HG03103 (cell line): ENCODE measurements around the gene RSPO3.

Experiments used
- ATAC-seq: cut with Tn5 transposase; IDR thresholded peaks from one replicate; pipeline ENCODE4 v1.9.1; 2021; ENCODE audit warnings: low read depth; ENCODE audit not compliant: unreplicated experiment

RSPO3 gene

GRCh38 chr6:127148511-127148910 is 30.0 kb downstream of the RSPO3 start:
- ATAC-seq = no peak

GRCh38 chr6:127154509-127154908 is 36.0 kb downstream of the RSPO3 start:
- no peak for ATAC-seq

- no peak for ATAC-seq
These were observed 42.0 kb downstream of the RSPO3 start for GRCh38 chr6:127160484-127160883.

- no peak for ATAC-seq
These were observed 44.4 kb downstream of the RSPO3 start for GRCh38 chr6:127162836-127163235.

DNA sequence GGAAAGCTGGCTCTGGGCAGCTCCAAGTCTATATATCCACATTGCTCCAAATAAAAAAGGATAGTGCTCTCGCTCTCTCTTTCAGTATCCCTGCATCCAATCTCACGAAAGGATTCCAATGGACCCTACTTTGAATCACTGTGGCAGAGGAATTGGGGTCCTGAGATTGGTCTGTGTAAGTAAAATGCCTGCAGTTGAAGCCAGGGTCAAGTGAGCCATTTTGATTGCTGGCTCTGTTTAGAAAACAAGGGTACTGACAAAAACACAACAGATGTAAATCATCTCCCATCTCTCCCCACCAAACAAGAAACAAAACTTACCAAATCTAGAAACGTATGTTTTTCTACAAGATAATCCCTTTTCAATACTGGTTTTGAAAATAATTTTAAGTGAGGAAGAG is 45.6 kb downstream of the RSPO3 start:
- no peak for ATAC-seq

- ATAC-seq = no peak
These were observed 46.1 kb downstream of the RSPO3 start for GRCh38 chr6:127164565-127164964.

DNA sequence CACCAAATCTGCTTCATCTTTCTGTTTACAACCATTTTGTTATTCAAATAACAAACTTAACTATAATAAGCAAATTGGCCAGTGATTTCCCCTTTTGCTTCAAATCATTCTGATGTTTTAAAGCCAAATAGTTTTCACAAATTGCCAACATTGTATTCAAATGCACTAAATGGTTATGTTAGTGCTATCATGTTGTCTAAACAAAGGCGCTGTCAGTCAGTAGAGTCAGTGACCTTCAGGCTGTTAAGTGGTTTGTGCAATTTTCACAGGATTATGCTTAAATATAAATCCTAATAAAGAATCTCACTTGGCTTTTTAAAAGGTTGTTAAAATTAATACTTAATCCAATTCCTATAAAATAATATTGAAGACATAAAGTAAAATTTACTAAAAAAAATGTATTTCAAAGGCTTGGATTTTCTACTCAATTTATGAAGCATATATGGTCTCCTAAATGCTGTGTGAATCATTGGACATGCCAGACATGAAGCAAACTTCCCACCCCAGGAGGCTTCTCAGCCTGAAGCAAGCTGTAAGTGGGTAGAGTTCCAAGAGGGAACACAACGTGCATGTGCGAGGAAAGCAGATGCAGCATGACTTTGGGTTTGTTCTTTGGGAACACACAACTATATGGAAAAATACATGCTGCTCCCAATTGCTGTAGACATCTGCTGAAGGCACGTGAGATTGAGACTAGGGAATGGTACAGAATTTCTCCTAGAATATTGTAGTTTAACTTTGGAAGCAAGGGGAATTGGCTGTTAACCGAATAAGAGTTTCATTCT is 54.9 kb downstream of the RSPO3 start:
- no peak for ATAC-seq

DNA sequence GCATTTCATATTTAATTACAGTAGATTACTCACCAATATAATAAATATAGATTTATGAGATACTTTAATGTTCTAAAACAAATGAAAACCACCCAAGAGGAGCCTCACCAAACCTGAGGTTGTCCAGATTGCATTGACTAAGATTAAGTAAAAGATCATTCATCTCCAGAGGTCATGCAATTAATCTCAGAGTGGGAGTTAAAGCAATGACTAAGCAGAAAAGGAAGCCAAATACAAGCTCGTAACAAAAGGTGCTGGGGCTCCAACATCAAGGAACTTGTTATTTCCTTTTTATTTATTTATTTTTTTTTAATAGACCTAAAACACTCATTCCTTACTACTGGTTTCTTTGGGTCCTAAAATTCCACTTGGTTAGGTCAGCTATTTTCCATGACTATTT is 57.7 kb downstream of the RSPO3 start:
- no peak for ATAC-seq

- ATAC-seq = no peak
These were observed 58.8 kb downstream of the RSPO3 start for GRCh38 chr6:127177030-127177922.

- ATAC-seq = no peak
These were observed 59.4 kb downstream of the RSPO3 start for GRCh38 chr6:127177923-127178231.

- no peak for ATAC-seq
These were observed 60.3 kb downstream of the RSPO3 start for GRCh38 chr6:127178746-127179145.

DNA sequence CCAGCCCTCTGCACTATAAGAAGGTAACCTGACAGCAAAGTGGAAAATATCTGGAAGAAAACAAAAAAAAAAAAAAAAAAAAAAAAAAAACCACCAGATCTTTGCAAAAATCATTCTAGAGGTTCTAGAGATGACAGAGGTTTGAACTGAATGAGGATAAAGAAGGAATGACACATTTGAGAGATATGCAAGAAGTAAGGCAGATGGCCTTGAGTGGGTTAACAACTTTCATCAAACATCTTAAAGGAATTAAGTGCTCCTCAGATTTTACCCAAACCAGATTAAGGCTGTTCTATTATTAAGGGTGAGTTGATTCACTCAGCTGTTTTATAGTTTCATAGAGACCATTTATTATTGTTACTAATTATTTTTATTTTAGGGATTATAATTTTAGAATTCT is 62.0 kb downstream of the RSPO3 start:
- ATAC-seq = no peak

- ATAC-seq = no peak
These were observed 64.0 kb downstream of the RSPO3 start for GRCh38 chr6:127182501-127182900.

DNA sequence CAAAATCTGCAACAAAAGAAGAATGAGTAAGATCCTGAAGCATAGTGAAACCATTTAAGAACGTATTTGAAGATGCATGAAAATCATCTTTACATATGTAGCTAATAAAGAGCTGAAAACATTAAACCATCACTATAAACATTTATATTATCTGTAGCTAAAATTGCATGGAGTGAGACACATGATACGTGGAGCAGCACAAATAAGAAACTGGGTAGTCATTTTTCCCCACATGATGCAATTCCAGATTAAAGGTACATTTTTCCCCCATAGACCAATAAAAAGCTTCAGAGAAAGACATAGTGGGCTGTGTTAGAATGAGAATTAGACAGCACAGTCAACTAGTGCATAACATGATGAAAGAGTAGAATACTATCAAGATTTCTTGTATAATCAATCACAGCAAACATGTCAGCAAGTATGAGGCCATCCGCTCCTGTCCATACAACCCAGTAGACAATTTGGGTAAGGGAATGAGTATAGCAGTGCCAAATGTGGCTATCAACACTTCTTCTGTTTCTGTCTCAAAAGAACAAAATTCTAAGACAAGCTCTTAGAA is 67.0 kb downstream of the RSPO3 start:
- ATAC-seq = no peak

DNA sequence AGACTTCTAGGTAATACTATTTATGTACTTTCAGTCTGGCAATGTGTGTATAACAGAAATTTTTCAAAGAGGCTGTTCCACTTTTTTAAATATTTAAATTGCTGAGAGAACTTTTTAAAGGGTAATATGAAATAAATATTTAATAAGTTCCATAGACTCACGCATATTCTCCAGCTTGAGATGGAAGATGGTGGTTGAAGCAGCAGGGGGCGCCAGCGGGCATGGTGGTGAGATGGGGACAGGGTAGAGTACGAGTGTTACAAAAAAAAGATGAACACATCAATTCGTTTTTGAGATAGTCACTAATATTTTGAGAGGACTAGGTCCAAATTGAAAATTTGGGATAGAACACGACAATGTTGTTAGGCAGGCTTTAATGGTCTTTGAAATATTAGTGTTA is 68.4 kb downstream of the RSPO3 start:
- ATAC-seq = peak; percentile 73

DNA sequence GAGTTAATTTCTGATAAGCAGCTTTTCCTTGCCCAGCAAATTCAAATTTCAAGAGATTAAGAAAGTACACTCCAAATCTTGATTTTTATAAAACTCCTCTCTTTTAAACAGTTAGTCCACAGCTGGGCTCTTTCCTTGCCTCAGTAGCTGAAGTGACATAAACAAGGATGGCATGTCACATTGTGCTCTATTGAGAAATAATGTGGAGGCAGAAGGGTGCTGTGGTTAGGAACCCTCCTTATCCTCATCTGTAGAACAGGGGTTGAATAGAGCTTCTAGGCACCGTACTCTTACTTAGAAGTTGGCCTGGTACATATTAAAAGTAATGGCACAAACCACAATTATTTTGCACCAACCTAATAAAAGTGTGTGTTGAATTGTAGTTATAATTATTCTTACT is 70.3 kb downstream of the RSPO3 start:
- no peak for ATAC-seq

DNA sequence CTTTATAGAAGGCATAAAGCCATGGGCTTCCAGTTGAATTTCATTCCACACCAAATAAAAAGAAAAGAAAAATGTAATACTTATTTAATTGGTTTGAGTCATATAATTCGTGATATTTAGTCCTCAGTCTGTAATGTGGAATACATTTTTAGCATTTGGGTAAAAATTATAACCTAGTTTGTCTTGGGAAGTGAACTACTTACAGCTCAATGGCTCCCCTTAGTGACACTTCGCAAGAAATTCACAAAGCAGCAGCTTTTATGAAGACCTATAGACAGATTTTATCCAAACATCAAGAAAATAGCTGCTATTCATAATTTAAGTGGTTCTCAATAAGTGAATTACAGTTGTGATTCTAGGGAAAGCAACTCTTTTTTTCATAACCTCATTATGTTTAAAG is 72.1 kb downstream of the RSPO3 start:
- no peak for ATAC-seq

- ATAC-seq = no peak
These were observed 73.2 kb downstream of the RSPO3 start for GRCh38 chr6:127191716-127192115.

DNA sequence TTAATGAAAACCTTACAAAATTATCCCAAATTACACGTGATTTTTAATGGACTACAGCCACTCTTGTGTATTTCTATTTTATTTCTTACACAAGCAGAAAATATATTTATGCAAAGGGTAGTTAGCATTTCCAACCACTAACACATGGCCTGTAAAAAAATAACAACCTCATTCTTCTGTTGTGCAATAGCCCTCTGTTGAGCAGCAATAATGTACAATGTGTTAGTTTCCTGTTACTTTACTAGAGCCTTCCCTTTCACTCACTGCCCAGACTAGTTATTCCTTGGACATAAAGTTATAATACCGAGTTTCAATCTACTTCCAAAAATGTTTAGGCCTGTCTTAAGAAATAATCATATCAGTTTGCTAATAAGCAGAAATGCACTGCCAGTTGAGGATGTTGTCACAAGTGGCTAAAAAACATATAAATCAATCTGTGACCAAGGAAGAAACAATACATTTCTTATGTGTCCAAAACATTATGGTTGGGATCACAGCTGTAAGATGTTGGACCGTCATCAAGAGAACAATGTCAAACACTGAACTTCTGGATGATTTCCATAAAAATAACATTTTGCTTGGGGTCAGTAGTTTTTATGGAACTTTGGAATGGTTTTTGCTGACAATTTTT is 74.6 kb downstream of the RSPO3 start:
- ATAC-seq = no peak

DNA sequence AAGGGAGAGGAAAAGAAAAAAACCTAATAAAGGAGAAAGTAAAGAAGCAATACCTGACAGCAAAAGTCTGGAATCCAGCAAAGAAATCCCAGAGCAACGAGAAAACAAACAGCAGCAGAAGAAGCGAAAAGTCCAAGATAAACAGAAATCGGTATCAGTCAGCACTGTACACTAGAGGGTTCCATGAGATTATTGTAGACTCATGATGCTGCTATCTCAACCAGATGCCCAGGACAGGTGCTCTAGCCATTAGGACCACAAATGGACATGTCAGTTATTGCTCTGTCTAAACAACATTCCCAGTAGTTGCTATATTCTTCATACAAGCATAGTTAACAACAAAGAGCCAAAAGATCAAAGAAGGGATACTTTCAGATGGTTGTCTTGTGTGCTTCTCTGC is 77.4 kb downstream of the RSPO3 start:
- no peak for ATAC-seq

- ATAC-seq = no peak
These were observed 80.1 kb downstream of the RSPO3 start for GRCh38 chr6:127198549-127198948.
